Ishikawa (cell line): ENCODE data around the gene LIMK2.

Experiments
- EGR1 ChIP-seq: IDR thresholded peaks from 2 replicates; pipeline ENCODE4 v1.6.1; 2012
- TAF1 ChIP-seq: IDR thresholded peaks from 2 replicates; pipeline ENCODE4 v1.6.1; 2012; ENCODE audit warnings: low read depth, mild to moderate bottlenecking
- YY1 ChIP-seq: IDR thresholded peaks from 2 replicates; pipeline ENCODE4 v1.6.1; 2012; ENCODE audit warnings: low read depth
- ZBTB7A ChIP-seq: IDR thresholded peaks from 2 replicates; pipeline ENCODE4 v1.6.1; 2012; ENCODE audit warnings: low read depth
- TF ChIP-seq, protein P1 (sequence below): IDR thresholded peaks from 2 replicates; pipeline ENCODE4 v1.6.1; 2012; ENCODE audit warnings: low read depth, mild to moderate bottlenecking

DNA sequence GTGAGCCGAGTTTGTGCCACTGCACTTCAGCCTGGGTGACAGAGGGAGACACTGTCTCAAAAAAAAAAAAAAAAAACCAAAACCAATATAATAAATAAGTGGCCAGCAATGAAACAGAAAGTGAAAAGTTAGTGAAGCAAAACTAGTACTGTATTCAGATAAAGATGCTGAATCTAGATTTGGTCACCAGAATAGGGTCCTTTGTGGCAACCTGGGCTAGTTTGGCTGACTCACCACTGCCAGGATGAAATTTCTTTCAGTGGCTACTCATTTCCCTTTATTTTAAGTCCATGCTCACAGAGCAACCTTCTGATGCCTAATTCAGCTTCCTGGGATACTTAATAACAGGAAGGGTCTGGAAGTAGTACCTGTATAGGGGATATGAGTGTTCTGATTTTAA, 26.0 kb downstream of the LIMK2 start:
- TF ChIP-seq, protein P1, sequence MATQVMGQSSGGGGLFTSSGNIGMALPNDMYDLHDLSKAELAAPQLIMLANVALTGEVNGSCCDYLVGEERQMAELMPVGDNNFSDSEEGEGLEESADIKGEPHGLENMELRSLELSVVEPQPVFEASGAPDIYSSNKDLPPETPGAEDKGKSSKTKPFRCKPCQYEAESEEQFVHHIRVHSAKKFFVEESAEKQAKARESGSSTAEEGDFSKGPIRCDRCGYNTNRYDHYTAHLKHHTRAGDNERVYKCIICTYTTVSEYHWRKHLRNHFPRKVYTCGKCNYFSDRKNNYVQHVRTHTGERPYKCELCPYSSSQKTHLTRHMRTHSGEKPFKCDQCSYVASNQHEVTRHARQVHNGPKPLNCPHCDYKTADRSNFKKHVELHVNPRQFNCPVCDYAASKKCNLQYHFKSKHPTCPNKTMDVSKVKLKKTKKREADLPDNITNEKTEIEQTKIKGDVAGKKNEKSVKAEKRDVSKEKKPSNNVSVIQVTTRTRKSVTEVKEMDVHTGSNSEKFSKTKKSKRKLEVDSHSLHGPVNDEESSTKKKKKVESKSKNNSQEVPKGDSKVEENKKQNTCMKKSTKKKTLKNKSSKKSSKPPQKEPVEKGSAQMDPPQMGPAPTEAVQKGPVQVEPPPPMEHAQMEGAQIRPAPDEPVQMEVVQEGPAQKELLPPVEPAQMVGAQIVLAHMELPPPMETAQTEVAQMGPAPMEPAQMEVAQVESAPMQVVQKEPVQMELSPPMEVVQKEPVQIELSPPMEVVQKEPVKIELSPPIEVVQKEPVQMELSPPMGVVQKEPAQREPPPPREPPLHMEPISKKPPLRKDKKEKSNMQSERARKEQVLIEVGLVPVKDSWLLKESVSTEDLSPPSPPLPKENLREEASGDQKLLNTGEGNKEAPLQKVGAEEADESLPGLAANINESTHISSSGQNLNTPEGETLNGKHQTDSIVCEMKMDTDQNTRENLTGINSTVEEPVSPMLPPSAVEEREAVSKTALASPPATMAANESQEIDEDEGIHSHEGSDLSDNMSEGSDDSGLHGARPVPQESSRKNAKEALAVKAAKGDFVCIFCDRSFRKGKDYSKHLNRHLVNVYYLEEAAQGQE = no peak
- TF ChIP-seq TAF1 (no peak), EGR1 (no peak), ZBTB7A (no peak), YY1 (no peak)
